ENCODE measurements around the gene UBE2D2.
A peak's percentile ranks its signal among the peaks of the same experiment; 100 is the strongest.
"Not testable (repeated sequence)": the region's sequence is repeated elsewhere in the genome, so short reads cannot be mapped to it uniquely, and the experiment has no call there.

UBE2D2 gene

DNA sequence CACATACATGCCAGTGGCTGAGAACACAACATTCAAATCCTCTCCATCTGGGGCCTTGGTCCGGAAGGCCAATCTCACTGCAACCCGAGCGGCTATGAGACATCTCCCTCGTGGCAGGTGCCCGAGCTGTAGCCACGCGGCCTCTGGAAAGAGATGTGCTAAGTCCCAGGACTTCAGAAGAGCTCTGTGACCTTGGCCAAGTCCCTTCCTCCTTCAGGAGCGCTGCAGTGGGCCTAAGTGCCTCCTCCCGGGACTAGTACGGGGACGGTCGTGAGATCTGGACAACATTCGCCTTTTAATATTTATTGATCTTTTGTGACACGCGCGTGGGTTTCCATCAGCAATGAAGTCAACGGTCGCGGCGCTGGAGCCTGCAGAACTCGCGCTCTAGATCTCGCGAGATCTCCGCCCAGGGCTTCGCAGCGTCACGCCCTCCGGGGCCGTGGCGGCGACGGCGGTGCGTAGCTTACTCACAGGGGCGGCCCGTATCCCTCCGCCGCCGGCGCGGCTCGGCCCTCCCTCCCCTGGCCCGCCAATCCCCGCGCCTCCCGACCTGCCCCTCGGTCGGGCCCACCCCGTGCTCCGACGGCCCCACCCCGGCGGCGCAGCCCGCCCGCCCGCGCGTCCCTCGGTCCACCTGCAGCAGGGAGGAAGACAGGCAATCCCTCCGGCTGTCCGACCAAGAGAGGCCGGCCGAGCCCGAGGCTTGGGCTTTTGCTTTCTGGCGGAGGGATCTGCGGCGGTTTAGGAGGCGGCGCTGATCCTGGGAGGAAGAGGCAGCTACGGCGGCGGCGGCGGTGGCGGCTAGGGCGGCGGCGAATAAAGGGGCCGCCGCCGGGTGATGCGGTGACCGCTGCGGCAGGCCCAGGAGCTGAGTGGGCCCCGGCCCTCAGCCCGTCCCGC lies at the start of gene UBE2D2:
TSS of gene UBE2D2 (plus strand) at position 588 of the 903 bp plus-strand sequence. CDS start 453 bp downstream, outside the sequence.
- peaks cover 14% of the 10 kb centered on the region for H3K36me3 ChIP-seq (ENCODE audit: control insufficient read depth, low read depth, low read length)
- H3K27me3 ChIP-seq (ENCODE audit: control insufficient read depth, insufficient read depth, low read length): no peaks in the 10 kb centered on the region
- no peaks in the 10 kb centered on the region for H3K9me3 ChIP-seq (ENCODE audit: control insufficient read depth, low read depth, low read length)
- peak within 1 kb of the TSS; percentile 89 for H3K9ac ChIP-seq (ENCODE audit: low read length)
- peak within 1 kb of the TSS; percentile 72 for H3K27ac ChIP-seq (ENCODE audit: low read length)
- peak within 1 kb of the TSS; percentile 97 for H3K4me3 ChIP-seq (ENCODE audit: low read length)
- peaks cover 10% of the 10 kb centered on the region for H3K4me1 ChIP-seq (ENCODE audit: control insufficient read depth, low read depth, low read length)

GRCh38 chr5:139512786-139513390 lies 48.3 kb upstream of the UBE2D2 start:
- Histone ChIP-seq H3K9ac (ENCODE audit: low read length) (no peak overlapping the region), H3K4me1 (ENCODE audit: control insufficient read depth, low read depth, low read length) (no peaks in the 10 kb centered on the region), H3K27ac (ENCODE audit: low read length) (no peak overlapping the region), H3K36me3 (ENCODE audit: control insufficient read depth, low read depth, low read length) (no peaks in the 10 kb centered on the region), H3K4me3 (ENCODE audit: low read length) (no peak overlapping the region), H3K27me3 (ENCODE audit: control insufficient read depth, insufficient read depth, low read length) (no peaks in the 10 kb centered on the region), H3K9me3 (ENCODE audit: control insufficient read depth, low read depth, low read length) (no peaks in the 10 kb centered on the region)

- not testable (repeated sequence) for H3K4me1 ChIP-seq (ENCODE audit: control insufficient read depth, low read depth, low read length); H3K27ac ChIP-seq (ENCODE audit: low read length); H3K9me3 ChIP-seq (ENCODE audit: control insufficient read depth, low read depth, low read length); H3K4me3 ChIP-seq (ENCODE audit: low read length); H3K9ac ChIP-seq (ENCODE audit: low read length); H3K36me3 ChIP-seq (ENCODE audit: control insufficient read depth, low read depth, low read length); H3K27me3 ChIP-seq (ENCODE audit: control insufficient read depth, insufficient read depth, low read length)
Measured at GRCh38 chr5:139513434-139513833, 47.7 kb upstream of the UBE2D2 start.

- Histone ChIP-seq H3K9me3 (ENCODE audit: control insufficient read depth, low read depth, low read length) (no peaks in the 10 kb centered on the region), H3K36me3 (ENCODE audit: control insufficient read depth, low read depth, low read length) (no peaks in the 10 kb centered on the region), H3K9ac (ENCODE audit: low read length) (no peak overlapping the region), H3K4me3 (ENCODE audit: low read length) (no peak overlapping the region), H3K27me3 (ENCODE audit: control insufficient read depth, insufficient read depth, low read length) (no peaks in the 10 kb centered on the region), H3K4me1 (ENCODE audit: control insufficient read depth, low read depth, low read length) (peaks cover 5% of the 10 kb centered on the region), H3K27ac (ENCODE audit: low read length) (no peak overlapping the region)
Measured at GRCh38 chr5:139513852-139514485, 47.2 kb upstream of the UBE2D2 start.

DNA sequence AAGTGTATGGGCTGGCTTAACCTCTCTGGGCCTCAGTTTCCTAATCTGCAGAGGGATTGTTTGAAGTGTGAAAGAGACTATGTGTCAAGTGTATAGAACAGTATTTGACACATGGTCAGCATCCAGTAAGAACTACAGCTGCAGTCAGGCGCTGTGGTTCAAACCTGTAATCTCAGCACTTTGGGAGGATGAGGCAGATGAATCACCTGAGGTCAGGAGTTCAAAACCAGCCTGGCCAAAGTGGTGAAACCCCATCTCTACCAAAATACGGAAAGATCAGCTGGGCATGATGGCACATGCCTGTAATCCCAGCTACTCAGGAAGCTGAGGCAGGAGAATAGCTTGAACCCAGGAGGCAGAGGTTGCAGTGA lies 46.7 kb upstream of the UBE2D2 start:
- peaks cover 5% of the 10 kb centered on the region for H3K4me1 ChIP-seq (ENCODE audit: control insufficient read depth, low read depth, low read length)
- H3K9me3 ChIP-seq (ENCODE audit: control insufficient read depth, low read depth, low read length): no peaks in the 10 kb centered on the region
- no peak overlapping the region for H3K27ac ChIP-seq (ENCODE audit: low read length)
- H3K36me3 ChIP-seq (ENCODE audit: control insufficient read depth, low read depth, low read length): no peaks in the 10 kb centered on the region
- no peak overlapping the region for H3K4me3 ChIP-seq (ENCODE audit: low read length)
- no peak overlapping the region for H3K9ac ChIP-seq (ENCODE audit: low read length)
- H3K27me3 ChIP-seq (ENCODE audit: control insufficient read depth, insufficient read depth, low read length): no peaks in the 10 kb centered on the region

DNA sequence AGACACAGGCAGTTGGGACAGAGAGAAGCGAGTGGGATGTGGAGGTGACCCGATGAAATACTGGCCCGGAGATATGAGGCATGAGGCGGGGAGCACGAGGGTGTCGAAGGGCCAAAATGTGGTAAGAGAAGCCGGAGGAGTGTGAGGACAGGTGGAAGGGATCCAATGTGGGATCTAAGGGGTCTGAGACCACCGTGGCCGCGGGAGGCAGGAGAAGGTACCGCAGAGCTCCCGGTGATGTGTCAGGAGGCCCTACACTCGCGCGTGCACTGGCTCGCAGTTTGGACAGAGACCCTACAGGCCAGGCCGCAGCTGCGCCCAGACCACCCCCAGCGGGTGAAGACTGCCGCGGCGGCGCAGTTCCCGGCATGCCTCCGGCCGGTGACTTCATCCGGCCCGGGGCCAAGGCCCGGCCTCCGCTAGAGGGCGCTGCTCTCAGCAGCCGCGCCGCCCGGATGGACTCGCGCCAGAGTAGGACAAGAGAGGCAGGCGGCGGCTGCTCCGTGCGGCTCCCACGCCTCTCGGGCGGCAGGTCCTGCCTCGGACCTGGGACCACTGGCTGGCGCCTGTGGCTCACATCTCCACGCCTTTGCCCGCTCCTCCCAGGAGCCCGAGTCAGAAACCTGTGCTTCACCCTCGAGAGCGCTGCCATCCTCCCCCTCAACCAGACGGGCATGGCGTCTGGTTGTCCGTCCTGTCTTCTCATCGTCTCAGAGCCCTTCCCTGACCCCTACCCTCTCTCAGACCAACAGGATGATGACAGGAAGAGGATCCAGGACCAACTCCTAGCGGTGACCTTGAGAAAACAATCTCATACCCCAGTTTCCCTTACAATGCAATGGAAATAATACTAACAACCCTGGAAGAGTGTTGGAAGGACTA lies 43.2 kb upstream of the UBE2D2 start:
- Histone ChIP-seq H3K4me3 (ENCODE audit: low read length) (peak overlapping the region; percentile 56), H3K27me3 (ENCODE audit: control insufficient read depth, insufficient read depth, low read length) (no peaks in the 10 kb centered on the region), H3K9me3 (ENCODE audit: control insufficient read depth, low read depth, low read length) (no peaks in the 10 kb centered on the region), H3K9ac (ENCODE audit: low read length) (peak overlapping the region; percentile 31), H3K4me1 (ENCODE audit: control insufficient read depth, low read depth, low read length) (peaks cover 8% of the 10 kb centered on the region), H3K36me3 (ENCODE audit: control insufficient read depth, low read depth, low read length) (no peaks in the 10 kb centered on the region), H3K27ac (ENCODE audit: low read length) (no peak overlapping the region)

GRCh38 chr5:139523635-139524445 lies 37.3 kb upstream of the UBE2D2 start:
- H3K4me1 ChIP-seq (ENCODE audit: control insufficient read depth, low read depth, low read length): peaks cover 48% of the 10 kb centered on the region
- H3K9ac ChIP-seq (ENCODE audit: low read length): no peak overlapping the region
- H3K27me3 ChIP-seq (ENCODE audit: control insufficient read depth, insufficient read depth, low read length): no peaks in the 10 kb centered on the region
- H3K9me3 ChIP-seq (ENCODE audit: control insufficient read depth, low read depth, low read length): no peaks in the 10 kb centered on the region
- no peaks in the 10 kb centered on the region for H3K36me3 ChIP-seq (ENCODE audit: control insufficient read depth, low read depth, low read length)
- H3K27ac ChIP-seq (ENCODE audit: low read length): no peak overlapping the region
- H3K4me3 ChIP-seq (ENCODE audit: low read length): no peak overlapping the region

GRCh38 chr5:139524446-139524845 lies 36.7 kb upstream of the UBE2D2 start:
- H3K9ac ChIP-seq (ENCODE audit: low read length): no peak overlapping the region
- H3K4me1 ChIP-seq (ENCODE audit: control insufficient read depth, low read depth, low read length): peaks cover 48% of the 10 kb centered on the region
- H3K27ac ChIP-seq (ENCODE audit: low read length): no peak overlapping the region
- H3K4me3 ChIP-seq (ENCODE audit: low read length): peak overlapping the region; percentile 18
- no peaks in the 10 kb centered on the region for H3K36me3 ChIP-seq (ENCODE audit: control insufficient read depth, low read depth, low read length)
- no peaks in the 10 kb centered on the region for H3K9me3 ChIP-seq (ENCODE audit: control insufficient read depth, low read depth, low read length)
- H3K27me3 ChIP-seq (ENCODE audit: control insufficient read depth, insufficient read depth, low read length): no peaks in the 10 kb centered on the region

DNA sequence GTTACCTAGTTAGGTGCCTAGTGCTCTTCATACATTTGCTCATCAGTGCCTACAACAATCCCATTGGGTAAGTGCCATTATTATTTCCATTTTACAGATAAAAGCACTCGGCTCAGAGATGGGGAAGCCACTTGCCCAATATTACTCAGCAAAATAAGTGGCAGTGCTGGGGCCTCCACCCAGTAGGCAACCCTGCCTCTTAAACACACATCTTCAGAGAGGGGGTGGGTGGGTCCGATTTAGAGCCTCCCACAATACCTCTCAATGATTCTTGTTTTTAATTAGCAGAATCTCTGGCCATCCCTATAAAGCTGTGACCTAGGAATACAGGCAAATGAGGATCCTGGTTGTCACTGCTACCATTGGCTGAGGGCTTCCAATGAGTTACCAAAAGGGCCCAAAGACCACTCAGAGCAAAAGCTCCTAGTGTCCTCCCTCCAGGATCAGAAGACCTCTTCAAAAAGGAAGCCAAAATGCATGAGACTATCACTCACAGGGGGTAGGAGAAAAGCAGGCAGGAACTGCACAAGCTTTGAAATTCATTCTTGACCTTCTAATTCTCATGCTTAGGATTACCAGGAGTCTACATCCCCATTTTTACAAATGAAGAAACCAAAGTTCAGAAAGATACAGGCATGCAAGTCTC lies 36.1 kb upstream of the UBE2D2 start:
- Histone ChIP-seq H3K9me3 (ENCODE audit: control insufficient read depth, low read depth, low read length) (no peaks in the 10 kb centered on the region), H3K4me1 (ENCODE audit: control insufficient read depth, low read depth, low read length) (peaks cover 48% of the 10 kb centered on the region), H3K4me3 (ENCODE audit: low read length) (peak overlapping the region; percentile 18), H3K27me3 (ENCODE audit: control insufficient read depth, insufficient read depth, low read length) (no peaks in the 10 kb centered on the region), H3K9ac (ENCODE audit: low read length) (no peak overlapping the region), H3K36me3 (ENCODE audit: control insufficient read depth, low read depth, low read length) (no peaks in the 10 kb centered on the region), H3K27ac (ENCODE audit: low read length) (no peak overlapping the region)

DNA sequence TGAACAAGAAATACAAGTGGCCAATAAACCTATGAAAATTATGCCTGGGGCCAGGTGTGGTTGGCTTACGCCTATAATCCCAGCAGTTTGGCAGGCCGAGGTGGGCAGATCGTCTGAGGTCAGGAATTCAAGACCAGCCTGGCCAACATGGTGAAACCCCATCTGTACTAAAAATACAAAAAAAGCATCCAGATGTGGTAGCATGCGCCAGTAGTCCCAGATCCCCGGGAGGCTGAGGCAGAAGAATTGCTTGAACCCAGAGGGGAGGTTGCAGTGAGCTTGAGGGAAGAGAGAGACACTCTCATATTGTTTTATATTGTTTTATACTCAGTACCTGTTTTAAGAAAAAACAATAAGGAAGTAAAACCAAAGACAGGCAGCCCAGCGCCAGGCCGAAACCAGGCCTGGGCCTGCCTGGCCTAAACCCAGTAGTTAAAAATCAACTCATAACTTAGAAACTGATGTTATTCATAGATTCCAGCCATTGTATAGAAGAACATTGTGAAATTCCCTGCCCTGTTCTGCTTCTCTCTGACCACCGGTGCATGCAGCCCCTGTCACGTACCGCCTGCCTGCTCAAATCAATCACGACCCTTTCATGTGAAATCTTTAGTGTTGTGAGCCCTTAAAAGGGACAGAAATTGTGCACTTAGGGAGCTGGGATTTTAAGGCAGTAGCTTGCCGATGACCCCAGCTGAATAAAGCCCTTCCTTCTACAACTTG lies 35.4 kb upstream of the UBE2D2 start:
- H3K9me3 ChIP-seq (ENCODE audit: control insufficient read depth, low read depth, low read length); H3K27ac ChIP-seq (ENCODE audit: low read length); H3K27me3 ChIP-seq (ENCODE audit: control insufficient read depth, insufficient read depth, low read length); H3K36me3 ChIP-seq (ENCODE audit: control insufficient read depth, low read depth, low read length); H3K4me3 ChIP-seq (ENCODE audit: low read length); H3K9ac ChIP-seq (ENCODE audit: low read length): not testable (repeated sequence)
- H3K4me1 ChIP-seq (ENCODE audit: control insufficient read depth, low read depth, low read length): peaks cover 48% of the 10 kb centered on the region
